ENCODE data around the gene STOX2. TPM values are rescaled to one million over a fixed set of nuclear protein-coding genes. Genes with fewer than 3 reads are reported as not detected.

STOX2 gene
- total RNA-seq, 1 donor from 2014 or later = 2.5 TPM

DNA sequence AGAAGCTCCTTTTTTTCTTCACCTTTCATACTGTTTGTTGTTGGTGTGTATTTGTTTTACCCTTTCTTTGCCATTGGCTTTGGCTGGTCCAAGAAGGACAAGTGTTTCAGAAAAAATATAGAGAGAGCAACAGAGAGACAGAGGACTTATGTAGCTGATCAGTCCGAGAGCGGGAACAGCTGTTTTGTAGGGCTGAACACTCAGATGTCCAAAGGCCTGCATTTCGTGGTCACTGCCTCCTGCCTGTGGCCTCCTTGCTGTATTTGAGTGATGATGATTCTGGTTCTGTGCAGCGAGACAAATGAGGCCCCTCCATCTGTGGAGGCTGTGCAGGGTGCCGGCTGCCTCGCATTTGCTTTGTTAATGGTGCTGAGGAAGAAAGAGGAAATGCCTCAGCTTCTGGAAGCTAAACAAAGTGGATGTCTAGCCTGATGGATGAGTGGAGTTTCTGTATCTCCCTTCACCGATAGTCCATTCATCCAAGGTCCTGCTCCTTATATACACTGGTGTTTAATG lies 19.8 kb upstream of the STOX2 start:
- H3K9me3 ChIP-seq (ENCODE audit: insufficient read depth, low read depth, low read length) = no peaks in the 10 kb centered on the region
- H3K27me3 Mint-ChIP-seq (ENCODE audit: low read depth, unreplicated experiment) = peaks cover 19% of the 10 kb centered on the region
- no peaks in the 10 kb centered on the region for H3K36me3 Mint-ChIP-seq (ENCODE audit: low read depth, unreplicated experiment)
- H3K4me1 ChIP-seq (ENCODE audit: insufficient read depth, low read length) = no peaks in the 10 kb centered on the region
- H3K27ac ChIP-seq (ENCODE audit: low read depth, low read length) = no peak overlapping the region
- H3K4me1 Mint-ChIP-seq (ENCODE audit: low read depth, unreplicated experiment) = no peaks in the 10 kb centered on the region
- H2AFZ ChIP-seq (ENCODE audit: low read depth, low read length) = no peak overlapping the region
- H3K27me3 ChIP-seq (ENCODE audit: insufficient read depth, low read length) = peaks cover 3% of the 10 kb centered on the region
- no peak overlapping the region for H3K4me3 Mint-ChIP-seq (ENCODE audit: unreplicated experiment)
- TF ChIP-seq EZH2 (IDR thresholded peaks at IDR 0.05; ENCODE audit: insufficient read depth, low read length) = no peak
- no peak for TF ChIP-seq CTCF (IDR thresholded peaks at IDR 0.05; ENCODE audit: insufficient read depth, low read depth, low read length)
- no peak overlapping the region for H3K4me3 ChIP-seq (ENCODE audit: insufficient read depth, low read depth, low read length)
- no peaks in the 10 kb centered on the region for H4K20me1 ChIP-seq (ENCODE audit: insufficient read depth, low read length)
- no peak overlapping the region for H3K9ac ChIP-seq (ENCODE audit: low read length)
- no peaks in the 10 kb centered on the region for H3K36me3 ChIP-seq (ENCODE audit: insufficient read depth, low read length)
- H3K79me2 ChIP-seq (ENCODE audit: insufficient read depth, low read length) = no peaks in the 10 kb centered on the region
- FAIRE-seq (no peak), DNase-seq (ENCODE audit: low read depth) (peak; percentile 10)
- H3K9me3 Mint-ChIP-seq (ENCODE audit: unreplicated experiment) = peaks cover 8% of the 10 kb centered on the region
- H3K27ac Mint-ChIP-seq (ENCODE audit: unreplicated experiment) = no peak overlapping the region
- no peak overlapping the region for H3K4me2 ChIP-seq (ENCODE audit: low read length)

DNA sequence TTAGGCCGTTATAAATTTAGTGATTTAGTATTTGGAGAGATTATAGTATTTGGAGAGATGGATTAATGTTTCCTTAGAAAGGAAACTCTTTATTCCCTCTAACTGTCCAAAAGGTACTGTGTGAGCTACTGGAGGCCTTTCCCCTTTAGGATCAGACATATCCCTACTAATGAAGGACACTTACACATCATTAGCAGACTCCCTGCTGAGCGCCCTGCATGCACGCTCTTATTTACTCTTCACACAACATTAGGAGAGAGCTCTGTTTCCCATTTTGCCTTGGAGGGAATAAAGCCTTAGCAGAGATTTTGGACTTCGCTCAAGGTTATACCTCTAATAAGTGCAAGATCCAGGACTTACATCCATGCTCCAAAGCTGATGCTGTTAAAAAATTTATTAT lies 17.8 kb upstream of the STOX2 start:
- H3K4me3 Mint-ChIP-seq (ENCODE audit: unreplicated experiment) = no peak overlapping the region
- no peak overlapping the region for H3K27ac Mint-ChIP-seq (ENCODE audit: unreplicated experiment)
- H3K27me3 Mint-ChIP-seq (ENCODE audit: low read depth, unreplicated experiment) = peaks cover 10% of the 10 kb centered on the region
- Histone ChIP-seq H3K27ac (ENCODE audit: low read depth, low read length) (no peak overlapping the region), H4K20me1 (ENCODE audit: insufficient read depth, low read length) (no peaks in the 10 kb centered on the region), H3K4me1 (ENCODE audit: insufficient read depth, low read length) (no peaks in the 10 kb centered on the region), H3K4me2 (ENCODE audit: low read length) (no peak overlapping the region), H3K9me3 (ENCODE audit: insufficient read depth, low read depth, low read length) (no peaks in the 10 kb centered on the region), H3K9ac (ENCODE audit: low read length) (no peak overlapping the region), H3K4me3 (ENCODE audit: insufficient read depth, low read depth, low read length) (no peak overlapping the region), H3K79me2 (ENCODE audit: insufficient read depth, low read length) (no peaks in the 10 kb centered on the region), H3K27me3 (ENCODE audit: insufficient read depth, low read length) (peaks cover 3% of the 10 kb centered on the region), H3K36me3 (ENCODE audit: insufficient read depth, low read length) (no peaks in the 10 kb centered on the region), H2AFZ (ENCODE audit: low read depth, low read length) (no peak overlapping the region)
- no peak for TF ChIP-seq CTCF (IDR thresholded peaks at IDR 0.05; ENCODE audit: insufficient read depth, low read depth, low read length)
- TF ChIP-seq EZH2 (IDR thresholded peaks at IDR 0.05; ENCODE audit: insufficient read depth, low read length) = no peak
- H3K36me3 Mint-ChIP-seq (ENCODE audit: low read depth, unreplicated experiment) = no peaks in the 10 kb centered on the region
- DNase-seq (ENCODE audit: low read depth) (no peak), FAIRE-seq (no peak)
- peaks cover 8% of the 10 kb centered on the region for H3K9me3 Mint-ChIP-seq (ENCODE audit: unreplicated experiment)
- no peaks in the 10 kb centered on the region for H3K4me1 Mint-ChIP-seq (ENCODE audit: low read depth, unreplicated experiment)

- DNase-seq (ENCODE audit: low read depth) (no peak), FAIRE-seq (no peak)
- no peaks in the 10 kb centered on the region for H3K9me3 ChIP-seq (ENCODE audit: insufficient read depth, low read depth, low read length)
- Mint-ChIP-seq H3K4me3 (ENCODE audit: unreplicated experiment) (no peak overlapping the region), H3K4me1 (ENCODE audit: low read depth, unreplicated experiment) (no peaks in the 10 kb centered on the region), H3K27ac (ENCODE audit: unreplicated experiment) (no peak overlapping the region), H3K27me3 (ENCODE audit: low read depth, unreplicated experiment) (peaks cover 8% of the 10 kb centered on the region), H3K9me3 (ENCODE audit: unreplicated experiment) (peaks cover 8% of the 10 kb centered on the region), H3K36me3 (ENCODE audit: low read depth, unreplicated experiment) (no peaks in the 10 kb centered on the region)
- no peaks in the 10 kb centered on the region for H3K4me1 ChIP-seq (ENCODE audit: insufficient read depth, low read length)
- no peak overlapping the region for H2AFZ ChIP-seq (ENCODE audit: low read depth, low read length)
- no peak overlapping the region for H3K4me3 ChIP-seq (ENCODE audit: insufficient read depth, low read depth, low read length)
- no peak overlapping the region for H3K9ac ChIP-seq (ENCODE audit: low read length)
- no peak for TF ChIP-seq CTCF (IDR thresholded peaks at IDR 0.05; ENCODE audit: insufficient read depth, low read depth, low read length)
- no peak for TF ChIP-seq EZH2 (IDR thresholded peaks at IDR 0.05; ENCODE audit: insufficient read depth, low read length)
- no peaks in the 10 kb centered on the region for H3K79me2 ChIP-seq (ENCODE audit: insufficient read depth, low read length)
- peaks cover 5% of the 10 kb centered on the region for H3K27me3 ChIP-seq (ENCODE audit: insufficient read depth, low read length)
- H4K20me1 ChIP-seq (ENCODE audit: insufficient read depth, low read length) = no peaks in the 10 kb centered on the region
- H3K4me2 ChIP-seq (ENCODE audit: low read length) = no peak overlapping the region
- H3K27ac ChIP-seq (ENCODE audit: low read depth, low read length) = no peak overlapping the region
- H3K36me3 ChIP-seq (ENCODE audit: insufficient read depth, low read length) = no peaks in the 10 kb centered on the region
Observed at GRCh38 chr4:183888564-183888963, 16.5 kb upstream of the STOX2 start.
